ENCODE measurements around the gene GOLGA8R. TPM values are rescaled to one million over a fixed set of nuclear protein-coding genes. Genes with fewer than 3 reads are reported as not detected.
"Not testable (repeated sequence)": the region's sequence is repeated elsewhere in the genome, so short reads cannot be mapped to it uniquely, and the experiment has no call there.

GOLGA8R gene
- 1 to 10 TPM in 2 of 4 donors, under 1 TPM in 2; 0.36 to 1.1 (median 1.00) TPM for total RNA-seq

GRCh38 chr15:30414160-30414559 lies at the start of gene GOLGA8R:
Gene GOLGA8R (minus strand): TSS chr15:30414260. CDS start chr15:30414162, 98 bp downstream.
- H3K36me3 ChIP-seq; intact Hi-C loops (cut with DNase I; ENCODE audit: low total_unique reads); DNase-seq; H3K9me3 ChIP-seq; H3K27me3 ChIP-seq; ATAC-seq; H3K4me1 ChIP-seq; H3K4me3 ChIP-seq; in situ Hi-C loops (cut with MboI; ENCODE audit: low sequenced_read_pairs in 4 of 4); H3K27ac ChIP-seq: not testable (repeated sequence)

GRCh38 chr15:30463849-30464248 lies 49.8 kb upstream of the GOLGA8R start:
- H3K4me3 ChIP-seq; H3K27ac ChIP-seq; in situ Hi-C loops (cut with MboI; ENCODE audit: low sequenced_read_pairs in 4 of 4); ATAC-seq; H3K36me3 ChIP-seq; DNase-seq; H3K4me1 ChIP-seq; H3K9me3 ChIP-seq; intact Hi-C loops (cut with DNase I; ENCODE audit: low total_unique reads); H3K27me3 ChIP-seq: not testable (repeated sequence)

GRCh38 chr15:30462176-30462575 lies 48.1 kb upstream of the GOLGA8R start:
- in situ Hi-C loops (cut with MboI; ENCODE audit: low sequenced_read_pairs in 4 of 4); H3K4me1 ChIP-seq; H3K9me3 ChIP-seq; H3K4me3 ChIP-seq; ATAC-seq; DNase-seq; H3K27me3 ChIP-seq; H3K27ac ChIP-seq; H3K36me3 ChIP-seq; intact Hi-C loops (cut with DNase I; ENCODE audit: low total_unique reads): not testable (repeated sequence)

GRCh38 chr15:30452702-30453101 lies 38.6 kb upstream of the GOLGA8R start:
- ATAC-seq; H3K9me3 ChIP-seq; DNase-seq; intact Hi-C loops (cut with DNase I; ENCODE audit: low total_unique reads); H3K27ac ChIP-seq; H3K36me3 ChIP-seq; H3K27me3 ChIP-seq; H3K4me3 ChIP-seq; in situ Hi-C loops (cut with MboI; ENCODE audit: low sequenced_read_pairs in 4 of 4); H3K4me1 ChIP-seq: not testable (repeated sequence)

GRCh38 chr15:30438348-30438747 lies 24.3 kb upstream of the GOLGA8R start:
- H3K27me3 ChIP-seq; ATAC-seq; H3K4me3 ChIP-seq; H3K9me3 ChIP-seq; H3K4me1 ChIP-seq; H3K36me3 ChIP-seq; in situ Hi-C loops (cut with MboI; ENCODE audit: low sequenced_read_pairs in 4 of 4); H3K27ac ChIP-seq; intact Hi-C loops (cut with DNase I; ENCODE audit: low total_unique reads); DNase-seq: not testable (repeated sequence)

GRCh38 chr15:30435878-30436277 lies 21.8 kb upstream of the GOLGA8R start:
- intact Hi-C loops (cut with DNase I; ENCODE audit: low total_unique reads); DNase-seq; H3K27me3 ChIP-seq; H3K36me3 ChIP-seq; H3K9me3 ChIP-seq; H3K4me1 ChIP-seq; H3K27ac ChIP-seq; in situ Hi-C loops (cut with MboI; ENCODE audit: low sequenced_read_pairs in 4 of 4); H3K4me3 ChIP-seq; ATAC-seq: not testable (repeated sequence)

GRCh38 chr15:30420723-30421122 lies 6.7 kb upstream of the GOLGA8R start:
- in situ Hi-C loops (cut with MboI; ENCODE audit: low sequenced_read_pairs in 4 of 4); DNase-seq; H3K27me3 ChIP-seq; H3K4me3 ChIP-seq; H3K27ac ChIP-seq; ATAC-seq; H3K4me1 ChIP-seq; intact Hi-C loops (cut with DNase I; ENCODE audit: low total_unique reads); H3K9me3 ChIP-seq; H3K36me3 ChIP-seq: not testable (repeated sequence)

- ATAC-seq; H3K27ac ChIP-seq; intact Hi-C loops (cut with DNase I; ENCODE audit: low total_unique reads); DNase-seq; H3K36me3 ChIP-seq; H3K9me3 ChIP-seq; H3K27me3 ChIP-seq; H3K4me1 ChIP-seq; in situ Hi-C loops (cut with MboI; ENCODE audit: low sequenced_read_pairs in 4 of 4); H3K4me3 ChIP-seq: not testable (repeated sequence)
These were observed 6.4 kb downstream of the GOLGA8R start for GRCh38 chr15:30407636-30408035.

GRCh38 chr15:30398988-30399387 lies 15.1 kb downstream of the GOLGA8R start:
- H3K4me3 ChIP-seq; H3K4me1 ChIP-seq; H3K27me3 ChIP-seq; H3K36me3 ChIP-seq; H3K9me3 ChIP-seq; H3K27ac ChIP-seq; in situ Hi-C loops (cut with MboI; ENCODE audit: low sequenced_read_pairs in 4 of 4); ATAC-seq; intact Hi-C loops (cut with DNase I; ENCODE audit: low total_unique reads): not testable (repeated sequence)
- peak in 2 of 5 experiments; percentile 26 to 40 for TF ChIP-seq CTCF (IDR thresholded peaks at IDR 0.05 in 4 of 5, conservative IDR thresholded peaks at IDR 0.05 in 1 of 5)
- DNase-seq, result peak in 1 of 2 donors; percentile 22

- DNase-seq; H3K36me3 ChIP-seq; H3K9me3 ChIP-seq; in situ Hi-C loops (cut with MboI; ENCODE audit: low sequenced_read_pairs in 4 of 4); H3K4me1 ChIP-seq; intact Hi-C loops (cut with DNase I; ENCODE audit: low total_unique reads); H3K4me3 ChIP-seq; ATAC-seq; H3K27me3 ChIP-seq; H3K27ac ChIP-seq: not testable (repeated sequence)
These were observed 20.4 kb downstream of the GOLGA8R start for GRCh38 chr15:30393664-30393991.

- in situ Hi-C loops (cut with MboI; ENCODE audit: low sequenced_read_pairs in 4 of 4), result not testable (repeated sequence)
These were observed 21.0 kb downstream of the GOLGA8R start, which contains the start of gene CHRFAM7A for GRCh38 chr15:30392766-30393663. Gene CHRFAM7A (minus strand): TSS chr15:30393540. CDS start chr15:30383351, 10,189 bp downstream.

More at GRCh38 chr15:30392766-30393663, 21.0 kb downstream of the GOLGA8R start, which contains the start of gene CHRFAM7A:
- H3K4me1 ChIP-seq; DNase-seq; H3K9me3 ChIP-seq; H3K27me3 ChIP-seq; H3K27ac ChIP-seq; intact Hi-C loops (cut with DNase I; ENCODE audit: low total_unique reads); H3K36me3 ChIP-seq; ATAC-seq; H3K4me3 ChIP-seq: not testable (repeated sequence)

Measured in gastrocnemius medialis (tissue), 4 donors.